ENCODE data around the gene OR51V1.

DNA sequence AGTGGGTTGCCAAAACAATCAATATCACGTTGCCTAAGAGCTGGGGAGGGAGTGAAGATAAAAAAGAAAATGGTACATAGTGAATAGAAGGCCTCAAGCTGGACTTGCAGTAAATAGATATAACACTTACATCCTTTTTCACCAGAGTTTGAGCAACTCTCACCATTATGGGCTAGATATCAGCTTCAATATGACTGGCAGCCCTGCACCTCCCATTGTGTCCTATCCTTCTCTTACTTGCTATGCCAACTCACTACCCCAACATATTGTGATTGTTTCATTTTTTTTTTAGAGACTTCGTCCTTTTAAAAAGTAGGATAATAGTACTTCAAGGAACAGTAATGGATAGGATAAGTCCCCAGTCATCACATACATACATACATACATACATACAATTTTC is 41.7 kb upstream of the OR51V1 start:
- TF ChIP-seq POLR2AphosphoS5 (IDR thresholded peaks at IDR 0.05) (no peak), POLR2A (IDR thresholded peaks at IDR 0.05) (no peak), CTCF (IDR thresholded peaks at IDR 0.05) (no peak), EP300 (IDR thresholded peaks at IDR 0.05; ENCODE audit: low read depth) (no peak)

Measured in transverse colon (tissue), 4 donors.